ENCODE data around the gene CYCS.
A peak's percentile ranks its signal among the peaks of the same experiment; 100 is the strongest.

The CYCS gene

DNA sequence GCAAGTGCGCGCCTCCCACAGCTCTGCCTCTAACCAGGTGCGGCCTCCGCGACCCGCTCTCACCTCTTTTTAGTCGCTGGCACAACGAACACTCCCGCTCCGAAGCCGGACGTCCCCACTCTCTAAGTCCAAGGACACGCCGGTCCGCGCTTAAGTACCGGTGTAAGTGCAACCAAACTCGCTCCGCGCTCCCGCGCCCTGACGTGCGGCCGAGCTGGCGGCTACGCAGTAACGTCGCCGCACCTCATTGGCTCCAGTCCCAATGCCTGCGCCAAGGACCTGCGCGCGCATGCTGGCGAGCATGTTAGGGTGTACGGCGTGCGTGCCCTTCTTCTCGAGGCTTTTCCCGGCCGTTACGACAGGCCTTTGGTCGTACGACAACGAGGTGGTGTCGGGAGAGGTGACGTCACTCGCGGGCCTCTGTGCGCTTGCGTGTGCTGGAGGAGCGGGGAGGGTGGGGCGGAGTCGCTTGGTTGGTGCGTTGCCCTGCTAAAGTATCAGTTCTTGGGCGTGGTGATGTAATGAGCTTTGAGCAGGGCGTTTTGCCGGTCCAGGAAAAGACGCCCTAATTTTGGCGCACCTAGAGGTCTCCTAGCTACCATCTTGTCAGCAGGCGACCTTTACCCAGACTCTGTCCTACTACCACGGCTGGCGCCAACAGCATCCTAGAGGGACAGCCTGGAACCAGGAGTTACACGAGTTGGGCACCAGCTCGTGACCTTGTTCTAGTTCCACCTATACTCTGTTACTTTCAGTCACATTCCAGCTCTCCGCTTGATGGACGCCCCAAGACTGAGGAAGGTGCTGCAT, at the start of gene CYCS:
CYCS (minus strand) TSS at position 124 of the 810 bp plus-strand sequence. CDS start 1,141 bp downstream, outside the sequence.
- DNase-seq, result peak; percentile 100

DNA sequence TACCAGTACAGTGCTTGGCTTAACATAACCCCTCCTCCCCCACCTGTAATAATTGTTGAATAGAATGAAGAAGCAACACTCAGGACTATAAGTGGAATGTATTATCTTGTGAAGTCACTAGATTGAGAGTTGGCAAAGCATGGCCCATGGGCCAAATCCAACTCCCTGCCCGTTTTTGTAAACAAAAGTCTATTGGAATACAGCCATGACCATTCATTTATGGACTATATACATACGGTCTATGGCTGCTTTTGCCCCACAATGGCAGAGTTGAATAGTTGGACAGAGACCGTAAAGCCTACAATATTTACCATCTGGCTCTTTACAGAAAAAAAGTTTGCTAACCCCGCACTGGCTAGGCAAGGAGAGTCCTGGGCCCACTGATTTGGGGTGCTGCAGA, 48.1 kb upstream of the CYCS start:
- DNase-seq, result no peak

DNA sequence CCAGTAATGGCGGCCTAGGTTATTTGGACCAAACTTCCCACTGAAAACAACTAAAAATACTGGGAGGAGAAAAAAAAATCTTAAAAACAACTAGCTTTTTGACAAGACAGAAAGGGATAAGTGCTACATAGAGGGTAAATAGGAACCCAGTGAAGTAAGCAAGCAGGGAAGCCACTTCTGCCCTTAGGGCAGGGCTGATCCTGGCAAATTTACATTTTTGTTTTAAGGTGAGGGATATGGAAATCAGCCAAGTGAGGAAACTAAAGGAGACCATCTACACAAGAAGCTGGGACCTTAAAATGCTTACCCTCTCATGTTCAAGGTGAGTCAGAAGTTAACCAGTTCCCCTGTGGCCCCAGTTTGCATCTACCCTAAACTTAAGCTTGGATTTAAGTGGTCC, 46.5 kb upstream of the CYCS start:
- no peak for DNase-seq

DNA sequence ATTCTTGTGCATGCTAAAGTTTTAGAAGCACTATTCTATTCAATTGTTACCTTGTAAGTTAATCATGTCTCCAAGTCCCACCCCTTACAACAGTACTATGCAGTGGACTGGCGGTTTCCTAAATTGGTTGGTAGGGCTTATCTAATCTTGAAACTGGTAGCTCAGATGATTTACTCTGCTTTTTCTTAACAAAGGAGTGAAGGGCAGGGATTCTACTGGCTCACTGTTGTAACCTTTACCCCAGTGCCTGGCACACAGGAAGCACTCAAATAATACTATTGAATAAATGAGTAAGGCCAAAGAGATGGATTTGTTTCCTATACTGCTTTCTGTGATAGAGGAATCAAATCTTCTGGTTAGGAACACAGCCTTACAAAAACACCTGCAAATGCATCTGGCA, 46.0 kb upstream of the CYCS start:
- no peak for DNase-seq

DNA sequence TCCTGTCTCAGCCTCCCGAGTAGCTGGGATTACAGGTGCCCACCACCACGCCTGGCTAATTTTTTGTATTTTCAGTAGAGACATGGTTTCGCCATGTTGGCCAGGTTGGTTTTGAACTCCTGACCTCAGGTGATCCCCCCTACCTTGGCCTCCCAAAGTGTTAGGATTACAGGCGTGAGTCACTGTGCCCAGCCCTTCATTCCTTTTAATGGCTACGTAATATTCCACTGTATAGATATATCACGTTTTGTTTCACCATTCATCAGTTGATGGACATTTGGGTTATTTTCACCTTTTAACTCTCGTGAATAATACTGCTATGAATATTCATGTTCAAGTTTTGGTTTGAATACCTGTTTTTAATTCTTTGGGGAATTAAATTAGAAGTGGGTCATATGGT, 44.6 kb upstream of the CYCS start:
- DNase-seq, result no peak

DNA sequence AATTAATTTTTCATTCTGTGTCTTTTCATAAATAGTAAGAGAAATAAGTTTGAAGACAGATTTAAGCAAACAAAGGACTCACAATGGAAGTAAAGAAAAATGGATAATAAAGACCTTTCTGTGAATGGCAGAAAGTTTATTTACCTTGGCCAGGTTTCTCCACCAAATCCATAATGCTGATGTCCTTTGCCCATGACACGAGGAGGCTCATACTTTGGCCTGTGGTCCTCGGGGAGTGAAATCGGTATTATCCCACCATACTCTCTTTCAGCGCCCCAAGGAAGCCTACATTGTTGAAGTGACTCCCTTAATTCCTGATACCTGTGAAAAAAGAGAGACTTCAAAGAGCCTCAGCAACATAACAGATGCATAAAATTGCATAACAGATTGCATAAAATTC, 43.1 kb upstream of the CYCS start:
- no peak for DNase-seq

DNA sequence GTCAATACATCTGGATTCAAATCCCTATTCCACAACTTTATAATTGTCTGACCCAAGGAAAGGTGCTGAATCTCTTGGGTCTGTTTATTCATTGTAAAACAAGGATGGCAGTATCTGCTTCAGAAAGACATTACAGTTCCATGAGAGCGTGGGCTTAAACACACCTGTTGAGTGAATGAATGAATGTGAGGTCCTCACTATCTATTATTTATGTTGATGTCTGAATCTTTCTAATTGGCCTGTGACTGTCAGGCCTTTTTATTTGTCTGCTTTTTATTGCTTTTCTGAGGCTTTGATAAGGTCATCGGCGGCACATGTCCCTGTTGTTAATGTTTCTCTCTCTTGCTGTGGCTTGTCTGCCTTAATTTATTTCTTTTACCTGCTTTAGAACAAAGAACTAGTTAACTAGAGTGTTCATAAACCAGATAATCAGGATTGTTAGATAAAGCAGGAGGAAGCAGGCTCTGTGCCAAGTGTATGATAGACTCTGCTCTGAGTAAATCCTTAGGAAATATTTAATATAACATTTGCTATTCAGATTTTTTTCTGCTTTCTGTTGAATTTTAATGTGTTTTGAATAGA, 42.3 kb upstream of the CYCS start:
- no peak for DNase-seq

DNA sequence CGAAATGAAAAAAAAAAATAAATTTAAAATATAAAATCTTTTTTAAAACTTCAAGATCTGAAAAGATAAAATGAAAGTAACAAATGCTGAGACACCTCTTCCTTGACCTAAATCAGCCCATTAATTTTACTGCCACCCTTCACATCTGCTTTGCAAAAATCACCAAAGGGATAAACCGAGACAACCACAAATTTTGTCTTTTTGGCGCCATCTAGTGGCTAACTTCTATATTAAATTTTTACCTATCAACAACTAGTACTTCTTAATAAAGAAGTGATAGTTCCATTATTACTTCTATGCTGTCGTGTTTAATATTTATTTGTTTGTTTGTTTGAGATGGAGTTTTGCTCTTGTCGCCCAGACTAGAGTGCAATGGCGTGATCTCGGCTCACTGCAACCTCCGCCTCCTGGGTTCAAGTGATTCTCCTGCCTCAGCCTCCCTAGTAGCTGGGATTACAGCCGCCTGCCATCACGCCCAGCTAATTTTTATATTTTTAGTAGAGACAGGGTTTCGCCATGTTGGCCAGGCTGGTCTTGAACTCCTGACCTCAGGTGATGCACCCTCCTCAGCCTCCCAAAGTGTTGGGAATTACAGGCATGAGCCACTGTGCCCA, 35.0 kb upstream of the CYCS start:
- DNase-seq, result peak; percentile 85

DNA sequence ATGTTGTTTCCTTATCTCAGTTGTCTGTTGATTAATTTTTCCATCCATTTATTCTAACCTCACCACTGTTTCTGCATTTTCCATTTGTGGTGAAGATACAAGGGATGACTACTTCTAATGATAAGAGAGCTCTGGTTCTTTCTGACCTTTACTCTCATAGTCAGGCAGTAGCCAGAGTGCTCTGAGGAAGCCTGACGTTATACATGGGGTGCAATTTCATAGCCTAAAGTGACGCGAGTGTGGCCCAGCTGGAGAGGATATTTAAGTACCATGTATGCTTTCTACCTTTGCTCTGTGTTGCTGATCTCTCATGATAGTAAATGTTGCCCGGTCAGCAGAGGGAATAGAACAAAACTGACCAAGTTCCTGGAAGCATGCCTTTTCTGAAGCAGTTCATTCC, 33.9 kb upstream of the CYCS start:
- DNase-seq, result no peak

DNA sequence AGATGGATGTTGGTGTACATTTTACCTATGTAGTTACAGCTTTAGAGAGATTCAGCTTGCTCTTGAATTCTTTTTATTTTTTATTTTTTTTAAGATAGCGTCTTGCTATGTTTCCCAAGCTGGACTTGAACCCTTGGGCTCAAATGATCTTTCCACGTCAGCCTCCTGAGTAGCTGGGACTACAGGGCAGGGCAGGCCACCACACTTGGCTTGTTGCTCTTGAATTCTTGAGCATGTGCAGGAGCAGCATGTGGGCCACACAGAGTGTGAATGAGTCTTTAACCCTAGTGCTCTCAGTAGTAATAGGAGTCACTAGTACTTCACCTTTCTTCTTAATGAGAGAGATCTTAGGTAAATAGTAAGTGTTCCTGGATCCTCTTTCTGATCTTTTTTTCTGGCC, 26.7 kb upstream of the CYCS start:
- DNase-seq, result no peak

DNA sequence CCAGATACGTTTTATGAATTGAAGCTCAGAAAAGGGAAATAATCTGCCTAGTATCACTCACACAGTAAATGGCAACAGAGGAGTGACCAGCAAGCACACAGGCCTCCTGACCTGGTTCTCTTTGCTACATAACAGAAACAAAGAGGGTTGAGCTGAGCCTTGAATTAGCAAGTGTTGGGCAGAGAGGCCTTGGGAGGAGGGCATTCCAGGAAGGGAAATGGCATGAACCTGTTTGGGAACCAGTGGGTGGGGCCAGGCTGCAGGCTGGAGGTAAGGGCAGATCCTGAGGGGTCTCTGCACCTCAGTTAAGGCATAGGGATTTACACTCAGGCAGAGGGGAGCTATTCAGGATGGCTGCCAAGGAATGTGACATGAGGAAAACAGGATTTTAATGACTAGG, 24.8 kb upstream of the CYCS start:
- DNase-seq, result no peak

DNA sequence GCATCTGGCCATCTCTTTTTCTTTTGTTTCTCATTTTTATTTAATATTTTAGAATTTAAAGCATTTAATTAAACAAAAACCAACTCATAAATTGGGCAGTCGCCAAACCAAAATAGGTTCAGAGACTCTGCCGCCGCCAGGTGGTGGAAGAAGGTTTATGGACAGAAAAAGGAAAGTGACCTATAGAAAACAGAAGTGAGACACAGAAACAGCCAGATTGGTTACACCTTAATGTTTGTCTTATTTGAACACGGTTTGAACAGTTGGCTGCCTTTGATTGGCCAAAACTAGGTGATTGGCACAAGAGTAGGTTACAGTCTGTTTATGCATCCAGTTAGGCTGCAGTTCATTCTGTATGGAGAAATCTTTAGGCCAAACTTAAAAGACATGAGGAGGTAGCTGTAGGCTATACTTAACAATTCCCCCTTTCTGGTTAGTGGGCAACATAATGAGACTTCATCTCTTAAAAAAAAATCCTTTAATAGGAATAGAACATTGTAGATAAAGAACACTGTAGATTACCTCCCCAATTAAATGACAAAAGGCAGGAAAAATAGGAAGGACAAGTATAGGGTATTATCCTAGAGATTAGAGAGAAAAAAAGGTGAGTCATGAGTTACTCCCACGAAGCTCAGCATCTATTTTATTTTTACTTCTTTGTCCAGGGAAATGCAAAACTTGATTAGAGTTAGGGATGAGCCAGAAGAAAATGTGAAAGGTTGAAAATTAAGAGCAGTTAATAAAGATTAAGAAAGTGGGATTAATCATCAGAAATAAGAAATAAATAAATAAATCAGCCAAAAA, 23.9 kb upstream of the CYCS start:
- DNase-seq, result peak; percentile 11

DNA sequence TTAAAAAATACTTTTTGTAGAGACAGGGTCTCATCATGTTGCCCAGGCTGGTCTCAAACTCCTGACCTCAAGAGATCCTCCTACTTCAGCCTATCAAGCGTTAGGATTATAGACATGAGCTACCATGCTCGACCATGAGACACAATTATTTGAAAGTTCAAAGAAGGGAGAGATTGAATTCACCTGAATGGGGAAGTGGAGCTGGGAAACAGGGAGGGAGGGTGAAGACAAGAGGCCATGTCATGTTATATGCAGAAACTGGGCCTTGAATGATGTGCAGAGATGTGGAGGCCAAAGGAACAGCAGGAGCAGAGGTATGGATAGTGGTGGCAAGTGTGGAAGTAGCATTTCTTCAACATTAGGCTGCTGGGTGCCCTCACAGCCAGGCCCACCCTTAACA, 18.7 kb upstream of the CYCS start:
- no peak for DNase-seq

DNA sequence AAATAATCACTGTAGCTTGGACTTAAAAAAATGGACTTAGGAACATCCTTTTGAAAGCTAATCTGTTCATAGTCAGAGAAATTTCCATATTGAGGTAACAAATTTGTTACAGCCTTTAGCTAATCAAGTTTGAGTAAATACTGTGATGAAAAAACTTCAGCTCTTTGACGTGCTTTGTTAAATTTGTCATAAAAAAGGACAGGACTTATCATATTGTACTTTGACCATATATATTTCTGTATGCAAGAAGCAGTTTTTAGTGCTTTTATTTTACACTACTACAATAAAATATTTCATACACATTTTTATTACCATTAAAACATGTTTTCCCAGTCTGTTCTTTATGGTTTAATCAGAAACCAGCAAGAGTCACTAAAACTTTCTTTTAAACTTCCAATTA, 14.5 kb upstream of the CYCS start:
- no peak for DNase-seq

DNA sequence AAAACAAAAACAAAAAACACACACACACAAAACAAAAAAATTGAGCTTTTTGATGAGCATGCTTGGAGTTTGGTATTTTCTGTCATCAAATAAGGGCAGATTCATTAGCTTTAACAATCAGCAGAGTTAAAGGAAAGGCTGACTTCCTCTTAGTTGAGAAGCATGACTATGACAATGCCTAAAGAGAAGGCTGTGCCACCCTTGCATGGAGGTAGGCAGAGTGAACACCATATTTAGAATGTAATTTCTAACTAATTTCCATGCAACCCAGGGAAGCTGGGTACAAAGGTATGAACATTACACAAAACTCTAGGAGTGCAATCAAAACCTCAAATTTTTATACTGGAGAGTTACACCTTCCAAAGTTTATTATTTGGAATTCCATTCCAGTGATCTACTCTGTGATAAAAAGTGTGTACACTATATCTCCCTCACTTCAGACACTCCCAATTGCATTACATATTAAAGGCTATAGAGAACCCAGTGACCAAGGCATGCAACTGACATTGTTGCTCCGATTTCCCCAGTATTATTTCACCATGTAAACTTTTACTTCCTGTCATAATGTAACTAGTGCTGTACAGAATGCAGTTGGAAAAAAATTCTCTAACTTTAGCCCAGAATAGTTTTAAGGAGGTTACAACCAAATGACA, 9.4 kb upstream of the CYCS start:
- no peak for DNase-seq

DNA sequence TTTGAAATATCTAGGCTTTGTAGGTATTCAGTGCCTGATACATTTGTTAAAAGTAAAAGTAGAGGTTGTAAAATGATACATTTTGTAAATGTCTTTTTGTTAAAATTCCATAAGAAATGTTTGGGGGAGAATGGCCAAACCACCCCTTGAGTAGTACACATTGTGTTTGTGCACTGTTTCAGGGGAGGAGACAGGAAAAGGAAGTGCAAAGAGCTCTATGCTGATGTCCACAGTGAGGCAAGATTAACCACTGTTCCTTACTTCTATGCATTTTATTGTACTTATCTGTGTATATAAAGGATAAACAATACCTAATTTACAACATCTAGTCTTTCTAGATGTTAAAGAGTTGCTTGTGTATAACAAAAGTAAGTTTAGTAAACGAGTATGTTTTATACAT, 7.4 kb upstream of the CYCS start:
- peak; percentile 45 for DNase-seq

DNA sequence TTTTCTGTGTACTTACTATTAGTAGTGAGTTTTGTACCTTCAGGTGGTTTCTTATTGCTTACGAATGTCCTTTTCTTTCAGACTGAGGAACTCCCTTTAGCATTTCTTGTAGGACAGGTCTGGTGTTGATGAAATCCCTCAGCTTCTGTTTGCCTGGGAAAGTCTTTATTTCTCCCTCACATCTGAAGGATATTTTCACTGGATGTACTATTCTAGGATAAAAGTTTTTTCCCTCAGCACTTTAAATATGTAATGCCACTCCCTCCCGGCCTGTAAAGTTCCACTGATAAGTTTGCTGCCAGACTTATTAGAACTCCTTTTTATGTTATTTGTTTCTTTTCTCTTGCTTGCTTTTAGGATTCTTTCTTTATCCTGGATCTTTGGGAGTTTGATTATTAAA, 1.7 kb upstream of the CYCS start:
- DNase-seq, result no peak

DNA sequence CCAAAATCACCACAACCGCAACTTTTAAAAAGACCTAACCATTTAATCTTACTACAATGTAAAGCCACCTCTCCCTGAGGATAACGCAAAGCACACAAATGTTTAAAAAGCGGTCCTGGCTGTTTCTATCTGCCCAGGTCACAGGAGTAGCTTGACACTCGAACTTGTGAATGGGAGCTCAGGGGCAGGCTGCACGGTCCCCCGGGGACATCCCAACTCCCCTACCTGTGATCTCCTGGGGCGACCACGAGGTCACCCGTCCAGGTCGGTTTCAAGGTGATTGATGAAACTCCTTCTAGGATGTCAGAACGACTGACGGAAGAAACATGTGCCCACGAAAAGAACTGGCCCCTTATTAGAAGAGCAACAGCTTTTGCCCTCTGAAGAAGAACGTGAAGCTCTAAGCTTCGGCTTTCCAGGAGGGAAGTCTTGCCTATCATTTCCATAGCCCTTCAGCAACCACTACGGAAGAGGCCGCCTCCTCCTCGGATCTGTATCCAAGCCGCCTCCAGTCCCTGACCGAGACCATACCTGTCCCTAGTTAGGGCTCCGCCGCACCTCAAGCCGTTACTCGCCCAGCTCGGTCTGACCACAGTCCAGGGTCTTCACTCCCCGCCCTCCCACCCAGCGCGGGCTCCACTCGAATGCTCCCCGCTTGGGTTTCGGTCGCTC, 459 bp downstream of the CYCS start:
- peak; percentile 43 for DNase-seq

DNA sequence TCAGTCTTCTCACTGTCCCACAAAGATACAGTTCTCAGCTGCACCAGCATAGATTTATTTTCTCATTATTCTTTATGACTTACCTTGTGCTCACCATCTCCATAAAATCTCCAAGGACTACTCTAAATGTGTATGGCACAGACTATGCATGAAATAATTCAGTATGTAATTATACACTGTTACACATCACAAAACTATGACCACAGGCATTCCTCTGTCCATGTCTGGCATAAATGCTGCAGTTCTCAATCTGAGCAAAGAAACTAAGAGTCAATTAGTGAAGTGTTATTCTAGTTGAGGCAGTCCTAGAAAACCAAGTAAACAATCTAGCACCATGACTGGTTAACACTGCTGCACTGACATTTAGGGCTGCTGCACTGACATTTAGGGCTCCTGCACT, 2.7 kb downstream of the CYCS start:
- DNase-seq, result no peak

DNA sequence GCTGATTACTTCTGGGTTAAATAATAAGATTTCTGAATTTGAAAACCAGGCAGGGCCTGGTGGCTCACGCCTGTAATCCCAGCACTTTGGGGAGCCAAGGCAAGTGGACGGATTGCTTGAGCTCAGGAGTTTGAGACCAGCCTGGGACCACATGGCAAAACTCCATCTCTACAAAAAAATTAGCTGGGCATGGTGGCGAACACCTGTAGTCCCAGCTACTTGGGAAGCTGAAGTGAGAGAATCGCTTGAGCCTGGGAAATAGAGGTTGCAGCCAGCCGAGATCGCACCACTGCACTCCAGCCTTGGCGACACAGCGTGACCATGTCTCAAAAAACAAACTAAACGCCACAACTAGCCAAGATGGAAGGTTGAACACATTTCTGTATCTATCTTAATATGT, 3.5 kb downstream of the CYCS start:
- no peak for DNase-seq

DNA sequence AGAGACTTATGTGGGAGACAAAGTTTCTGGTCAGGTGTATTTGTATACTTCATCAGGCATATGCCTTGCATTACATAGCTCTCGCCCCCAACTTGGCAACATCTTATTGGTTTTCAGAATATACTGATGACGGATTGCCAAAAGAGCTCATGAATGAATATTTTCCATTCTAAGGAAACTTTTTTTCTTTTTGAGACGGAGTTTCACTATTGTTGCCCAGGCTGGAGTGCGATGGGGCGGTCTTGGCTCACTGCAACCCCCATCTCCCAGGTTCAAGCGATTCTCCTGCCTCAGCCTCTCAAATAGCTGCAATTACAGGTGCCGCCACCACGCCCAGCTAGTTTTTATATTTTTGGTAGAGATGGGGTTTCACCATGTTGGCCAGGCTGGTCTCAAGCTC, 6.0 kb downstream of the CYCS start:
- DNase-seq, result no peak

DNA sequence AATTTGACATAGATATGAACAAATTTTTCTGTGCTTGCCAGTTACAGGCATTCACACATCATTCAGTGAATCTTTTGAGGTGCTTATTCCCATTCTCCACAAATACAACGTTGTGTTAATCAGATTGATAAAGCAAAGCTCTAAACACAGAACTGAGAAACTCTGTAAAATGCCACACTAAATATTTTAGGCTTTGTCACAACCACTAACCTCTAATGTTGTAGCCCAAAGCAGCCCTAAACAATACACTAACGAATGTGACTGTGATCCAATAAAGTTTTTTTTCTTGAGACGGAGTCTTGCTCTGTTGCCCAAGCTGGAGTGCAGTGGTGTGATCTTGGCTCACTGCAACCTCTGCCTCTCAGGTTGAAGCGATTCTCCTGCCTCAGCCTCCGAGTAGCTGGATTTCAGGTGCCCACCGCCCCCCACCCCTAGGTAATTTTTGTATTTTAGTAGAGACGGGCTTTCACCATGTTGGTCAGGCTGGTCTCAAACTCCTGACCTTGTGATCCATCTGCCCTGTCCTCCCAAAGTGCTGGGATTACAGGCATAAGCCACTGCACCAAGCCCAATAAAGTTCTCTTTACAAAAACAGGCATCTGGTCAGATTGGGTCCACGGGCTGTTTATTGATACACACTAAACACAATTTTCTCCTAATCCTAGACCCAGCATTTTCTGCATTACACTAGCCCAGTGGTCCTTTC, 6.9 kb downstream of the CYCS start:
- DNase-seq, result no peak
